K562 (cell line): ENCODE results near the gene FES. TPM values are rescaled to one million over a fixed set of nuclear protein-coding genes. Genes with fewer than 3 reads are reported as not detected.

ENCODE experiments used
- BCL6 ChIP-seq: fragments of 250-450 bp; sonication (Bioruptor Pico); IDR thresholded peaks from 2 replicates; pipeline ENCODE4 v1.4.0; 2020
- CBX3 ChIP-seq, 2 experiments: IDR thresholded peaks; 1 replicate in 1 of 2; 2 replicates in 1 of 2; pipeline ENCODE4 v1.6.1; 2012; ENCODE audit warnings: inconsistent platforms in 2 of 2, low read length in 2 of 2, borderline replicate concordance in 1 of 2, control low read depth in 1 of 2
- CBX8 ChIP-seq: fragments of 200-600 bp; sonication (generic); IDR thresholded peaks from 2 replicates; pipeline ENCODE4 v1.6.1; 2012; ENCODE audit warnings: borderline replicate concordance, mixed run types, low read depth, mild to moderate bottlenecking, moderate library complexity, mixed read lengths, low read length, control low read depth, inconsistent platforms; ENCODE audit not compliant: poor library complexity, severe bottlenecking; ENCODE audit errors: extremely low read depth
- DMBX1 ChIP-seq: fragments of 250-450 bp; sonication (Bioruptor Pico); IDR thresholded peaks from 2 replicates; pipeline ENCODE4 v1.8.0; 2022; ENCODE audit warnings: inconsistent platforms, mild to moderate bottlenecking, moderate library complexity, borderline replicate concordance
- E2F6 ChIP-seq, 2 experiments: IDR thresholded peaks; 2 replicates each; pipeline ENCODE4 v1.6.1; 2011; ENCODE audit warnings: borderline replicate concordance in 1 of 2, control low read depth in 1 of 2, low read depth in 1 of 2, low read length in 1 of 2, mild to moderate bottlenecking in 1 of 2, mixed read lengths in 1 of 2, moderate library complexity in 1 of 2; ENCODE audit not compliant: insufficient read depth in 1 of 2, insufficient read length in 1 of 2, poor library complexity in 1 of 2, severe bottlenecking in 1 of 2; ENCODE audit errors: extremely low read depth in 1 of 2
- EZH2 ChIP-seq: IDR thresholded peaks from 2 replicates; pipeline ENCODE4 v1.6.1; 2012; ENCODE audit warnings: low read depth, mild to moderate bottlenecking, inconsistent platforms, low read length, borderline replicate concordance
- HDAC6 ChIP-seq: IDR thresholded peaks from 2 replicates; pipeline ENCODE4 v1.6.1; 2012; ENCODE audit warnings: low read depth, mild to moderate bottlenecking, control low read depth, inconsistent platforms, low read length, moderate library complexity
- IRF9 ChIP-seq: fragments of 450-650 bp; IDR thresholded peaks from 2 replicates; pipeline ENCODE4 v1.6.1; 2016; ENCODE audit warnings: missing biosample characterization, missing genetic modification characterization
- KLF1 ChIP-seq: fragments of 450-650 bp; IDR thresholded peaks from 2 replicates; pipeline ENCODE4 v1.6.1; 2016; ENCODE audit warnings: missing genetic modification characterization, missing compliant biosample characterization
- LARP7 ChIP-seq: fragments of 450-650 bp; IDR thresholded peaks from 2 replicates; pipeline ENCODE4 v1.6.1; 2016
- LCOR ChIP-seq: sonication (generic); formaldehyde crosslinking; IDR thresholded peaks from 2 replicates; pipeline ENCODE4 v1.8.0; 2022; ENCODE audit warnings: mild to moderate bottlenecking, missing genetic modification reagents
- NR4A1 ChIP-seq, 2 experiments: fragments of 250-450 bp in 1 of 2; fragments of 450-650 bp in 1 of 2; sonication (Bioruptor Pico) in 1 of 2; IDR thresholded peaks; 2 replicates each; pipeline versions ENCODE4 v1.4.0 to v1.6.1; 2016 to 2020; ENCODE audit warnings: mild to moderate bottlenecking in 2 of 2, missing compliant biosample characterization in 1 of 2, missing genetic modification characterization in 1 of 2, moderate library complexity in 1 of 2
- PATZ1 ChIP-seq: fragments of 250-450 bp; sonication (Bioruptor Pico); IDR thresholded peaks from 2 replicates; pipeline ENCODE4 v1.5.0; 2020; ENCODE audit warnings: mild to moderate bottlenecking, borderline replicate concordance
- PCBP2 ChIP-seq: fragments of 200-400 bp; formaldehyde crosslinking; IDR thresholded peaks from 2 replicates; pipeline ENCODE4 v1.6.1; 2018; ENCODE audit warnings: low read length, low read depth, mild to moderate bottlenecking, moderate library complexity; ENCODE audit not compliant: poor library complexity, severe bottlenecking
- PML ChIP-seq: IDR thresholded peaks from 2 replicates; pipeline ENCODE4 v1.6.1; 2012; ENCODE audit warnings: low read length, inconsistent platforms
- POLR2H ChIP-seq: IDR thresholded peaks from 2 replicates; pipeline ENCODE4 v1.6.1; 2016; ENCODE audit warnings: missing genetic modification characterization, low read depth, mild to moderate bottlenecking, control low read depth, missing compliant biosample characterization, moderate library complexity
- SIN3A ChIP-seq, 2 experiments: fragments of 150-350 bp in 1 of 2; IDR thresholded peaks; 2 replicates each; pipeline ENCODE4 v1.6.1; 2011 to 2016; ENCODE audit warnings: borderline replicate concordance in 2 of 2, low read depth in 2 of 2, low read length in 2 of 2, mild to moderate bottlenecking in 2 of 2, moderate library complexity in 2 of 2; ENCODE audit not compliant: control insufficient read depth in 1 of 2
- U2AF1 ChIP-seq: fragments of 200-400 bp; formaldehyde crosslinking; optimal IDR thresholded peaks from 2 replicates; pipeline ENCODE3; 2017; ENCODE audit warnings: mild to moderate bottlenecking, low read depth, low read length, moderate library complexity
- ZNF134 ChIP-seq: fragments of 250-450 bp; sonication (Bioruptor Pico); conservative IDR thresholded peaks from 2 replicates; pipeline ENCODE4 v1.4.0; 2020
- ZNF165 ChIP-seq: fragments of 250-450 bp; sonication (Bioruptor Pico); IDR thresholded peaks from 2 replicates; pipeline ENCODE4 v1.4.0; 2020; ENCODE audit warnings: borderline replicate concordance
- ZNF354B ChIP-seq: fragments of 250-450 bp; sonication (Bioruptor Pico); IDR thresholded peaks from 2 replicates; pipeline ENCODE4 v1.4.0; 2020
- polyA plus RNA-seq, 8 experiments: library from polyadenylated mRNA; depleted of rRNA in 4 of 8; stranded (reverse) in 5 of 8; unstranded in 3 of 8; fragments of >200 nt; fragmentation: Nextera tagmentation in 2 of 8; fragmentation: Illumina TruSeq in 1 of 8; extraction: Ambion mirVana in 2 of 8; extraction: Trizol in 1 of 8; gene quantifications; 2 replicates each; pipeline versions ENCODE4 v1.2.1 to v1.2.3, GENCODE V29; 2011 to 2014; ENCODE audit warnings: inconsistent platforms in 1 of 8, missing spikeins in 1 of 8
- total RNA-seq, 7 experiments: library from RNA; depleted of rRNA in 6 of 7; stranded (reverse); fragments of >200 nt in 6 of 7; fragmentation: Illumina TruSeq in 2 of 7; extraction: Trizol in 2 of 7; gene quantifications; 2 replicates each; pipeline versions ENCODE4 v1.2.1 to v1.2.3, GENCODE V29; 2011 to 2021; ENCODE audit warnings: low replicate concordance in 1 of 7

FES gene
- total and polyA plus RNA-seq, 9 of the 15 experiments (the other 6 are each of a cell fraction or from before 2014, with no cell fraction given) = 0.38 to 2.6 (median 0.82) TPM

- TF ChIP-seq IRF9 (tag) = no peak
- TF ChIP-seq BCL6 (CRISPR knock-in tag) = no peak
- TF ChIP-seq LCOR = 0 out of 2 replicates have a peak, but pooled peaks have one; percentile 62
- TF ChIP-seq KLF1 (tag) = no peak
- peak; percentile 64; the same call in 1 of the 2 replicates for TF ChIP-seq NR4A1 (CRISPR knock-in tag; IDR thresholded peaks at IDR 0.05)
- no peak for TF ChIP-seq NR4A1 (tag; IDR thresholded peaks at IDR 0.05)
- TF ChIP-seq E2F6 (IDR thresholded peaks at IDR 0.05; ENCODE audit: borderline replicate concordance in 1 of 2, extremely low read depth in 1 of 2, insufficient read depth in 1 of 2, insufficient read length in 1 of 2, low read depth in 1 of 2, low read length in 1 of 2, poor library complexity in 1 of 2, severe bottlenecking in 1 of 2) = peak in 1 of 2 experiments; percentile 66
- TF ChIP-seq CBX8 = no peak
- TF ChIP-seq HDAC6 = no peak
- no peak for TF ChIP-seq PCBP2
- no peak for TF ChIP-seq ZNF134 (CRISPR knock-in tag)
- peak in 1 of 2 experiments; percentile 6; a peak in 1 of 3 replicates for TF ChIP-seq CBX3 (IDR thresholded peaks at IDR 0.05; ENCODE audit: borderline replicate concordance in 1 of 2, low read length in 2 of 2)
- TF ChIP-seq ZNF165 (CRISPR knock-in tag) = no peak
- TF ChIP-seq PATZ1 (CRISPR knock-in tag) = no peak
- no peak for TF ChIP-seq LARP7
- peak; percentile 28; the same call in 1 of the 2 replicates for TF ChIP-seq POLR2H (tag)
- TF ChIP-seq ZNF354B (CRISPR knock-in tag) = no peak
- no peak for TF ChIP-seq DMBX1
- peak; percentile 19 to 50; a peak in 1 of 4 replicates for TF ChIP-seq SIN3A (IDR thresholded peaks at IDR 0.05; ENCODE audit: borderline replicate concordance in 2 of 2, control insufficient read depth in 1 of 2, low read depth in 2 of 2, low read length in 2 of 2)
- no peak for TF ChIP-seq U2AF1
- no peak for TF ChIP-seq EZH2
- TF ChIP-seq PML = peak; percentile 73
These were observed 18.8 kb downstream of the FES start, which contains the start of gene MAN2A2 (continued) for GRCh38 chr15:90902840-90903732.
